Measurements from ENCODE around the gene NDUFA8. TPM values are rescaled to one million over a fixed set of nuclear protein-coding genes. Genes with fewer than 3 reads are reported as not detected.

Gene NDUFA8
- total RNA-seq, 1 donor from 2014 or later, result 37.7 TPM

DNA sequence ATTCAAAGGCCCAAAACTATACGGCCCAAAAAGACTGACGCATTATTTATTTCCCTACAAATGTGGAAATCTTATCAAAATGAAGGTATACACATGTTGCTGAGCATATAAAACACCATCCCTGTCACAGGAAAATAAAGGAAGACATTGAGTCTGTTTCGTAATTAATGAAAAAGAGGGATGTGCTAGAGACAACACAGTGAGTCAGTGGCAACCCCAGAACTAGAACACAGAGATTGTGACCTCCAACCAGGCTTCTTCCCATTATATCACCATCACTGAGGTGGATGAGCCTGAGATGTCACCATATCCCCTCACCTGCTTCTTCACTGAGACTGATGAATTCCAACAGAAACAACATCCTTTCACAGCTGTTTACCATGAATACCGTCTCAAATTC, 3.8 kb downstream of the NDUFA8 start:
- DNase-seq (ENCODE audit: low spot score in 2 of 2, unreplicated experiment in 2 of 2), result no peak
- no peak for TF ChIP-seq CTCF (IDR thresholded peaks at IDR 0.05; ENCODE audit: unreplicated experiment)
- H3K27ac Mint-ChIP-seq, result no peak overlapping the region
- H3K4me3 Mint-ChIP-seq, result no peak overlapping the region
- H3K9me3 Mint-ChIP-seq, result no peaks in the 10 kb centered on the region
- peaks cover 7% of the 10 kb centered on the region for H3K36me3 Mint-ChIP-seq
- no peaks in the 10 kb centered on the region for H3K27me3 Mint-ChIP-seq (ENCODE audit: low read depth)
- H3K4me1 Mint-ChIP-seq, result peaks cover 12% of the 10 kb centered on the region

GRCh38 chr9:122151267-122151828, 8.2 kb downstream of the NDUFA8 start:
- TF ChIP-seq CTCF (IDR thresholded peaks at IDR 0.05; ENCODE audit: unreplicated experiment), result peak; percentile 15
- Mint-ChIP-seq H3K27me3 (ENCODE audit: low read depth) (no peaks in the 10 kb centered on the region), H3K9me3 (no peaks in the 10 kb centered on the region), H3K36me3 (peaks cover 28% of the 10 kb centered on the region), H3K4me3 (no peak overlapping the region), H3K27ac (no peak overlapping the region), H3K4me1 (no peaks in the 10 kb centered on the region)
- no peak for DNase-seq (ENCODE audit: low spot score in 2 of 2, unreplicated experiment in 2 of 2)

- H3K4me3 Mint-ChIP-seq, result no peak overlapping the region
- no peak for TF ChIP-seq CTCF (IDR thresholded peaks at IDR 0.05; ENCODE audit: unreplicated experiment)
- no peaks in the 10 kb centered on the region for H3K9me3 Mint-ChIP-seq
- no peak for DNase-seq (ENCODE audit: low spot score in 2 of 2, unreplicated experiment in 2 of 2)
- peaks cover 33% of the 10 kb centered on the region for H3K36me3 Mint-ChIP-seq
- no peak overlapping the region for H3K27ac Mint-ChIP-seq
- H3K4me1 Mint-ChIP-seq, result no peaks in the 10 kb centered on the region
- H3K27me3 Mint-ChIP-seq (ENCODE audit: low read depth), result no peaks in the 10 kb centered on the region
These were observed 14.1 kb downstream of the NDUFA8 start for GRCh38 chr9:122145592-122145863.

DNA sequence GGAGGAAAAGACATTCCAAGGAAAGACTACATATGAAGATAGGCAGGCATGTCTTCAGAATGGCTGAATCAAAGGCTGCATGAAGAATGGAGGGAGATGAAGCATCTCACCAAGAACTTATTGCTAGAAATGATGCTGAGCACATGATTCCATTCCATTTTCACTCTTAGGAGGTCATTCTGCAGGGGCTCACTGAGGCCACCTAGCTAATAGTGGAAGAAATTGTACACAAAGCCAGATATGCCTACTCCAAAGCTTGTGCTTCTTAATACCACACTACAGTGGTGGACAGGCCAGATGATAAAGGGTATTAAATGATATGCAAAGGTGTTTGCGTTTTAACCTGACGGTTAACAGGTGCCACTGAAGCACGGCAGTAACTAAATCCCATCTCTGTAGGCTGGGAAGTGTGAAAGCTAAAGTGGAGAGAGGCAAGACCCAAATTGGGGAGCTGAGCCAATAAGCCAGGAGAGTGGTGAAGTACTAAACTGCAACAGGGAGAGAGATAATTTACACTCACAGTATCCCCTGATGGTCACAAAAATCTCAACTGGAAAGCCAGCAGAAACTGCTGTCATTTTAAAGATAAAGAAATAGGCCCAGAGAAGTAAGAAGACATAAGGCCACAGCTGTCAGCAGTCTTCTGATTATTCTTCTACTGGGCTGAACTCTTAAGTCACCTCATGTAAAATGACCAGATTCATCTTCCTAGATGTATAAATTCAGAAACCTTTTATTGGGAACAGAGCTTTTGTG, 14.6 kb downstream of the NDUFA8 start:
- H3K4me3 Mint-ChIP-seq, result no peak overlapping the region
- TF ChIP-seq CTCF (IDR thresholded peaks at IDR 0.05; ENCODE audit: unreplicated experiment), result no peak
- H3K27me3 Mint-ChIP-seq (ENCODE audit: low read depth), result no peaks in the 10 kb centered on the region
- H3K27ac Mint-ChIP-seq, result no peak overlapping the region
- no peaks in the 10 kb centered on the region for H3K4me1 Mint-ChIP-seq
- H3K9me3 Mint-ChIP-seq, result no peaks in the 10 kb centered on the region
- DNase-seq (ENCODE audit: low spot score in 2 of 2, unreplicated experiment in 2 of 2), result no peak
- peaks cover 31% of the 10 kb centered on the region for H3K36me3 Mint-ChIP-seq

DNA sequence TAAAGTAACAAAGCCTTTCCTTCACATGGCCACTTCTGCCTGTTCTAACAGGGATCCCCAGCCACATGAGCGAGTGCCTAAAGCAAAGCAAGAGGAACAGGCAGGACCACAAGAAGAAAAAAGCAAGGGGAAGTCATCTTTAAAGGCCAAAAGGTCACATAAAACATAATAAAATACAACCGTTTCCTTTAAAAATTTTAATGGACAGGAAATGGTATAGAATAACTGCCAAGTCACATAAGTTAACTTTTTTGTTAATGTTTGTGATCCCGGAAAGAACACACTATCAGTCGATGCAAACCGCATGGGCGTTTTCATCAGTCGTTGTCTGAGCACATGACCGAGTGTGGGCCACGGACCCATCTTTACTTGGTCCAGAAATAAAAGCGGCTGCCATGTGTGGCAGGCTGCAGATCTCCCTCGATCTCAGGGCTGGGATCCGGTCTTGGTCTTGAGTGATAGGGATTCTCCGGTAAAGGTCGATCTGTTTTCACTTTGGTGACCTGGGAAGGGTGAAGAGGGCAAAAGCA, 15.6 kb downstream of the NDUFA8 start:
- H3K9me3 Mint-ChIP-seq, result no peaks in the 10 kb centered on the region
- H3K27ac Mint-ChIP-seq, result no peak overlapping the region
- H3K36me3 Mint-ChIP-seq, result peaks cover 28% of the 10 kb centered on the region
- no peaks in the 10 kb centered on the region for H3K27me3 Mint-ChIP-seq (ENCODE audit: low read depth)
- DNase-seq (ENCODE audit: low spot score in 2 of 2, unreplicated experiment in 2 of 2), result no peak
- no peak for TF ChIP-seq CTCF (IDR thresholded peaks at IDR 0.05; ENCODE audit: unreplicated experiment)
- H3K4me3 Mint-ChIP-seq, result no peak overlapping the region
- H3K4me1 Mint-ChIP-seq, result no peaks in the 10 kb centered on the region
